Osteoblast (primary cell): ENCODE data around the gene PRCD. TPM values are rescaled to one million over a fixed set of nuclear protein-coding genes. Genes with fewer than 3 reads are reported as not detected.

Experiments
- DNase-seq: peaks from one replicate; pipeline ENCODE4 v3.0.0; 2011; ENCODE audit warnings: low spot score, mixed read lengths; ENCODE audit not compliant: insufficient read length; ENCODE audit errors: missing footprints
- H2AFZ ChIP-seq: 2 replicates; pipeline ENCODE4 v1.6.0; 2011; ENCODE audit warnings: mild to moderate bottlenecking, low read length
- H3K27ac ChIP-seq: 2 replicates; pipeline ENCODE4 v1.5.1; 2011; ENCODE audit warnings: mild to moderate bottlenecking, low read depth, low read length, moderate library complexity
- H3K27me3 ChIP-seq: 2 replicates; pipeline ENCODE4 v1.6.0; 2012; ENCODE audit warnings: mild to moderate bottlenecking, control low read depth, inconsistent platforms, low read length, moderate library complexity; ENCODE audit not compliant: insufficient read depth
- H3K36me3 ChIP-seq: 2 replicates; pipeline ENCODE4 v1.5.1; 2011; ENCODE audit warnings: mild to moderate bottlenecking, low read length, control low read depth, moderate library complexity; ENCODE audit not compliant: insufficient read depth
- H3K4me1 ChIP-seq: 2 replicates; pipeline ENCODE4 v1.5.1; 2011; ENCODE audit warnings: mild to moderate bottlenecking, low read length, control low read depth, moderate library complexity; ENCODE audit not compliant: insufficient read depth
- H3K4me2 ChIP-seq: 2 replicates; pipeline ENCODE4 v1.6.0; 2011; ENCODE audit warnings: mild to moderate bottlenecking, low read length; ENCODE audit not compliant: insufficient read depth
- H3K4me3 ChIP-seq: fragments of 200-600 bp; sonication (generic); 3 replicates; pipeline ENCODE4 v1.5.1; 2012; ENCODE audit warnings: mild to moderate bottlenecking, low read length, inconsistent platforms; ENCODE audit not compliant: insufficient read depth
- H3K79me2 ChIP-seq: 2 replicates; pipeline ENCODE4 v1.6.0; 2012; ENCODE audit warnings: mild to moderate bottlenecking, low read length, control low read depth, inconsistent platforms; ENCODE audit not compliant: insufficient read depth
- H3K9me3 ChIP-seq: 2 replicates; pipeline ENCODE4 v1.5.1; 2011; ENCODE audit warnings: low read depth, low read length, control low read depth
- H4K20me1 ChIP-seq: 2 replicates; pipeline ENCODE4 v1.6.0; 2012; ENCODE audit warnings: mild to moderate bottlenecking, low read length, control low read depth; ENCODE audit not compliant: insufficient read depth
- CTCF ChIP-seq: IDR thresholded peaks from 2 replicates; pipeline ENCODE4 v1.5.1; 2011; ENCODE audit warnings: mild to moderate bottlenecking, low read depth, low read length, moderate library complexity; ENCODE audit errors: extremely low read depth
- total RNA-seq: library from RNA; depleted of rRNA; stranded (reverse); fragments of >200 nt; gene quantifications from 2 replicates; pipeline ENCODE4 v1.2.3, GENCODE V29; 2012

PRCD gene
- total RNA-seq, 1 donor: 4.0 TPM

DNA sequence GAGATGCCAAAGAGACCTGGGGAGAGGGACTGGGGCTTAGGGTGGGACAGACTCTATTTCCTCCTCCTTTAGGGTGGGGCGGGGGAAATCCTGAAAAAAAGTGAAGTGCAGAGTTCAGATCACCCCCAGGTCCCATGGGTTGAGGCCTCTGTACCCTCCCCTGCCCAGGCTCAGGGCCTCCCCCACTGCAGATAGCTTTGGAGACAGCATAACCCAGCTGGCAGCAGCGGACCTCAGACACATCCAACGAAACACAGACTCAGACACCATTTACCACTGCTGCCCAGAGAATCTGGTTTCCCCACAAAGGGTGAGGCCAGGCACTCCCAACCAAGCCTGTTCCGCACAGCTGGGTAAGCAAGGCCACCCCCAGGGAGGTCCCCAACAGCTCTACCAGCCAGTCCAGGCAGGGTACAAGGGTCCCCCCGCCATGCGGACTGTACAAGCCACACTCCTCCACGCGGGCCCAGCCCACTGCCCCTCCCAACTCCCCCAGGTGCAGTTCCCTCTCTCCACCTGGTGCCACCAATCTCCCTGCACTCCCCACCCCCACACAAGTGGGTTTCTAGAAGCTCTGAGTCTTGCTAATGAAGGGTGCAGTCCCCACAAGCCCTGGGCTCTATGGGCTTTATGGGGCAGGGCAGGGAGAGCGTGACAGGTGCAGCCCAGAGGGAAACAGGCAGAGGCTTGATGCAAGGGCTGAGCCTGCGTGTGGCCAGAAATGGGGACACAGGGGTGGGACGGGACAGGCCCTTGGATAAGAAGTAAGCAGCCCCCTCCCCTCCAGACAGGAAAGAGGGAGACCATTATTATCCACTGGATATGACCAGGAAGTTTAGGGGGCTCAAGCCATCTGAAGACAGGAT, 47.5 kb upstream of the PRCD start:
- Histone ChIP-seq H3K27ac (peak overlapping the region; percentile 83), H2AFZ (peak overlapping the region; percentile 73), H3K9me3 (no peaks in the 10 kb centered on the region), H3K36me3 (no peaks in the 10 kb centered on the region), H4K20me1 (no peaks in the 10 kb centered on the region), H3K4me3 (peak overlapping the region; percentile 60), H3K79me2 (peaks cover 5% of the 10 kb centered on the region), H3K4me2 (peak overlapping the region; percentile 68), H3K4me1 (peaks cover 22% of the 10 kb centered on the region), H3K27me3 (no peaks in the 10 kb centered on the region)
- no peak for DNase-seq
- no peak for TF ChIP-seq CTCF

DNA sequence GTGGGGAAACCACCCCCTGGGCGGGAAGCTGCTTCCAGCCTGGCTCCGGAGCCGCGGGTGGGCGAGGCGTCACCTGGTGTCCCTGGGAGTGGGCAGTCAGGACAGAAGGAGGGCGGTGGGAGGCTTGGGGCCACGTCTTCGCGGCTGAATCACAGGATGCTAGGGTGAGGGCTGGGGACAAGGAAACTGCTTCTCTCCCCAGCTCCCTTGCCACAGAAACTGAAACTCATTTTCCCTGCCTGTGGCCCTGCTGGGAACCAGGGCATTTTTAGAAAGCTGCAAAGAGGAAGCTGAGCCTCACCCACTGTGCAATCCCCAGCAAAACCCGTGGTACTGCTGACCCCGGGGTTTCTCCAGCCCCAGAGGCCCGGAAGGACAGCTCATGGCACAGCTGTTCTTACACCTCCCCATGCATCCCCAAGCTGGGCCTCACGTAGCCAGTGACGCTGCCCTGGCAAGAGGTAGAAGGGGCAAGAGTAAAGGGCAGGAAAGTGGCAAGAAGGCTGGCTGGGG, 46.8 kb upstream of the PRCD start:
- H3K4me2 ChIP-seq: peak overlapping the region; percentile 68

DNA sequence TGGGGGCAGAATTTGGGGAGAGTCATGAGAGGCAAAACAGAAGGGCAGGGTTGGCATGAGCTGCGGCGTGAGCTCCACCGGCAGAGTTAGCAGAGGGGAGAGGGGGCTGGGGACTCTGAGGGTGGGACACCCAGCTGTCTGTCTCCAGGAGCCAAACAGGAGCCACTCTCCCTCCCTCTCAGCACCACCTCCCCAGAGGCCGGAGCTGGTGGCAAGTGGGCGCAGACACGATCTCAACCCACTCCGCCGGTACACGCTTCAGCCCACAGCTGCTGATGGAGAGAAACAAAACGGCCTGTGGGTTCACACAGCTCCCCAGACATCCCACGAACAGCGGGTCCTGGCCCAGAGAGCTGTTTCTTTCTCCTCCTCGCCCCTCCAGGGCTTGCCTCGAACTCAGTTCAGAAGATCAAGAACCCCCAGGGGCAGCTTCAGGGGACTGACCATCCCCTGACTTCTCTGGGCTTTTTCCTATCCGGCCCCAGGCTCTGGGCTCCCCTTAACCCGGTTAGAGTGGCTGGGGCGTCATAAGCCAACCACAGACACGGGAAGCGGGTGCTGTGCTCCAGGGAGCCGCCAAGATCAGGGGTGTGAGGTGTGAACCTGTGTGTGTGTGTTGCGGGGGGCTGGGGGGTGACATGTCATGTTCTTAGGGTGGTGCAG, 46.2 kb upstream of the PRCD start:
- no peaks in the 10 kb centered on the region for H3K36me3 ChIP-seq
- no peaks in the 10 kb centered on the region for H4K20me1 ChIP-seq
- peak; percentile 87 for DNase-seq
- H3K79me2 ChIP-seq: peaks cover 10% of the 10 kb centered on the region
- peak overlapping the region; percentile 60 for H3K4me3 ChIP-seq
- peak overlapping the region; percentile 83 for H3K27ac ChIP-seq
- TF ChIP-seq CTCF: no peak
- peak overlapping the region; percentile 73 for H2AFZ ChIP-seq
- H3K27me3 ChIP-seq: no peaks in the 10 kb centered on the region
- H3K4me2 ChIP-seq: peak overlapping the region; percentile 68
- no peaks in the 10 kb centered on the region for H3K9me3 ChIP-seq
- peaks cover 34% of the 10 kb centered on the region for H3K4me1 ChIP-seq

More for the DNA sequence above, 46.8 kb upstream of the PRCD start:
- Histone ChIP-seq H3K4me1 (peaks cover 28% of the 10 kb centered on the region), H2AFZ (peak overlapping the region; percentile 73), H3K79me2 (peaks cover 10% of the 10 kb centered on the region), H4K20me1 (no peaks in the 10 kb centered on the region), H3K4me3 (peak overlapping the region; percentile 60), H3K27me3 (no peaks in the 10 kb centered on the region), H3K27ac (peak overlapping the region; percentile 83), H3K36me3 (no peaks in the 10 kb centered on the region), H3K9me3 (no peaks in the 10 kb centered on the region)
- peak; percentile 98 for DNase-seq
- TF ChIP-seq CTCF: no peak
